ENCODE measurements around the gene RLBP1. TPM values are rescaled to one million over a fixed set of nuclear protein-coding genes. Genes with fewer than 3 reads are reported as not detected.
"Not testable (repeated sequence)": the region's sequence is repeated elsewhere in the genome, so short reads cannot be mapped to it uniquely, and the experiment has no call there.

The RLBP1 gene
- not detected for total RNA-seq

GRCh38 chr15:89221543-89221942 is at the start of gene RLBP1:
TSS of gene RLBP1 (minus strand) at chr15:89221579. CDS start at chr15:89218975, 2,604 bp downstream.
- DNase-seq (ENCODE audit: low spot score), result no peak
- TF ChIP-seq CTCF (IDR thresholded peaks at IDR 0.05), result no peak
- no peak for ATAC-seq (ENCODE audit: low FRiP score)

- DNase-seq (ENCODE audit: low spot score); ATAC-seq (ENCODE audit: low FRiP score): not testable (repeated sequence)
Observed at GRCh38 chr15:89250142-89250541, 28.8 kb upstream of the RLBP1 start.

- TF ChIP-seq CTCF (IDR thresholded peaks at IDR 0.05), result no peak
- DNase-seq (ENCODE audit: low spot score), result no peak
Observed at GRCh38 chr15:89248584-89248983, 27.2 kb upstream of the RLBP1 start.

GRCh38 chr15:89247446-89247845 is 26.1 kb upstream of the RLBP1 start:
- DNase-seq (ENCODE audit: low spot score), result no peak
- no peak for TF ChIP-seq CTCF (IDR thresholded peaks at IDR 0.05)
- ATAC-seq (ENCODE audit: low FRiP score), result no peak

More at GRCh38 chr15:89248584-89248983, 27.2 kb upstream of the RLBP1 start:
- ATAC-seq (ENCODE audit: low FRiP score), result no peak

GRCh38 chr15:89244574-89244903 is 23.2 kb upstream of the RLBP1 start:
- ATAC-seq (ENCODE audit: low FRiP score) (no peak), DNase-seq (ENCODE audit: low spot score) (no peak)
- TF ChIP-seq CTCF (IDR thresholded peaks at IDR 0.05), result no peak

- peak; percentile 87 for DNase-seq (ENCODE audit: low spot score)
- ATAC-seq (ENCODE audit: low FRiP score), result peak; percentile 98
- no peak for TF ChIP-seq CTCF (IDR thresholded peaks at IDR 0.05)
Observed at GRCh38 chr15:89243691-89244573, 22.6 kb upstream of the RLBP1 start, which contains the start of gene FANCI. TSS of gene FANCI (plus strand) at chr15:89243979. CDS start at chr15:89247648, 3,669 bp downstream.

- peak; percentile 53 for ATAC-seq (ENCODE audit: low FRiP score)
- peak; percentile 33 for DNase-seq (ENCODE audit: low spot score)
- TF ChIP-seq CTCF (IDR thresholded peaks at IDR 0.05), result no peak
Observed at GRCh38 chr15:89243046-89243690, 21.8 kb upstream of the RLBP1 start.

GRCh38 chr15:89239883-89240810 is 18.8 kb upstream of the RLBP1 start:
- ATAC-seq (ENCODE audit: low FRiP score); DNase-seq (ENCODE audit: low spot score): not testable (repeated sequence)
